Measurements from ENCODE around the gene CYTH1.

CYTH1 gene

GRCh38 chr17:78679495-78680395 is 102.3 kb downstream of the CYTH1 start:
- Histone ChIP-seq H3K27ac (peak overlapping the region; percentile 65), H3K4me3 (ENCODE audit: low read depth, low read length) (peak overlapping the region; percentile 42), H3K27me3 (replicated peaks) (no peaks in the 10 kb centered on the region), H3K36me3 (replicated peaks) (peaks cover 12% of the 10 kb centered on the region)
- no peak for DNase-seq
- no peak for TF ChIP-seq CTCF (IDR thresholded peaks at IDR 0.05; ENCODE audit: low read depth, low read length, missing control alignments)
- in situ Hi-C loops (cut with HindIII; ENCODE audit: low pct_ligation_motif_present, low sequenced_read_pairs) = no loop called here

GRCh38 chr17:78678711-78679110 is 103.4 kb downstream of the CYTH1 start:
- no peak for DNase-seq
- in situ Hi-C loops (cut with HindIII; ENCODE audit: low pct_ligation_motif_present, low sequenced_read_pairs) = no loop called here
- no peak for TF ChIP-seq CTCF (IDR thresholded peaks at IDR 0.05; ENCODE audit: low read depth, low read length, missing control alignments)
- Histone ChIP-seq H3K36me3 (replicated peaks) (peaks cover 12% of the 10 kb centered on the region), H3K4me3 (ENCODE audit: low read depth, low read length) (no peak overlapping the region), H3K27me3 (replicated peaks) (no peaks in the 10 kb centered on the region), H3K27ac (no peak overlapping the region)

GRCh38 chr17:78678222-78678557 is 103.9 kb downstream of the CYTH1 start:
- no peak for TF ChIP-seq CTCF (IDR thresholded peaks at IDR 0.05; ENCODE audit: low read depth, low read length, missing control alignments)
- DNase-seq = no peak
- Histone ChIP-seq H3K27ac (no peak overlapping the region), H3K27me3 (replicated peaks) (no peaks in the 10 kb centered on the region), H3K36me3 (replicated peaks) (peaks cover 12% of the 10 kb centered on the region), H3K4me3 (ENCODE audit: low read depth, low read length) (no peak overlapping the region)
- in situ Hi-C loops (cut with HindIII; ENCODE audit: low pct_ligation_motif_present, low sequenced_read_pairs) = no loop called here

GRCh38 chr17:78677303-78678221 is 104.5 kb downstream of the CYTH1 start:
- Histone ChIP-seq H3K27me3 (replicated peaks) (no peaks in the 10 kb centered on the region), H3K27ac (no peak overlapping the region), H3K4me3 (ENCODE audit: low read depth, low read length) (no peak overlapping the region), H3K36me3 (replicated peaks) (peaks cover 12% of the 10 kb centered on the region)
- in situ Hi-C loops (cut with HindIII; ENCODE audit: low pct_ligation_motif_present, low sequenced_read_pairs) = no loop called here
- no peak for DNase-seq
- TF ChIP-seq CTCF (IDR thresholded peaks at IDR 0.05; ENCODE audit: low read depth, low read length, missing control alignments) = peak; percentile 8

GRCh38 chr17:78676412-78677302 is 105.4 kb downstream of the CYTH1 start:
- H3K27ac ChIP-seq = no peak overlapping the region
- peaks cover 12% of the 10 kb centered on the region for H3K36me3 ChIP-seq (replicated peaks)
- no peak for TF ChIP-seq CTCF (IDR thresholded peaks at IDR 0.05; ENCODE audit: low read depth, low read length, missing control alignments)
- H3K4me3 ChIP-seq (ENCODE audit: low read depth, low read length) = no peak overlapping the region
- no peaks in the 10 kb centered on the region for H3K27me3 ChIP-seq (replicated peaks)
- in situ Hi-C loops (cut with HindIII; ENCODE audit: low pct_ligation_motif_present, low sequenced_read_pairs) = no loop called here
- DNase-seq = no peak

All from brain microvascular endothelial cell (primary cell).